ENCODE data around the gene MASTL.
"Not testable (repeated sequence)": the region's sequence is repeated elsewhere in the genome, so short reads cannot be mapped to it uniquely, and the experiment has no call there.

The MASTL gene

GRCh38 chr10:27147701-27148100 lies 7.5 kb upstream of the MASTL start:
- no peak overlapping the region for H3K4me3 ChIP-seq (ENCODE audit: control insufficient read depth, low read depth, low read length)
- TF ChIP-seq CTCF (IDR thresholded peaks at IDR 0.05; ENCODE audit: control insufficient read depth, insufficient read depth, low read depth, low read length, missing control alignments), result no peak
- no peak for DNase-seq (ENCODE audit: low read depth)

- DNase-seq (ENCODE audit: low read depth), result no peak
- no peak for TF ChIP-seq CTCF (IDR thresholded peaks at IDR 0.05; ENCODE audit: control insufficient read depth, insufficient read depth, low read depth, low read length, missing control alignments)
- H3K4me3 ChIP-seq (ENCODE audit: control insufficient read depth, low read depth, low read length), result no peak overlapping the region
These were observed 4.9 kb upstream of the MASTL start for GRCh38 chr10:27150261-27150660.

GRCh38 chr10:27152687-27153086 lies 2.5 kb upstream of the MASTL start:
- H3K4me3 ChIP-seq (ENCODE audit: control insufficient read depth, low read depth, low read length), result peak overlapping the region; percentile 84
- TF ChIP-seq CTCF (IDR thresholded peaks at IDR 0.05; ENCODE audit: control insufficient read depth, insufficient read depth, low read depth, low read length, missing control alignments), result no peak
- DNase-seq (ENCODE audit: low read depth), result no peak

- no peak for TF ChIP-seq CTCF (IDR thresholded peaks at IDR 0.05; ENCODE audit: control insufficient read depth, insufficient read depth, low read depth, low read length, missing control alignments)
- no peak for DNase-seq (ENCODE audit: low read depth)
- H3K4me3 ChIP-seq (ENCODE audit: control insufficient read depth, low read depth, low read length), result peak overlapping the region; percentile 84
These were observed 1.8 kb upstream of the MASTL start for GRCh38 chr10:27153329-27153728.

GRCh38 chr10:27153845-27154193 lies 1.3 kb upstream of the MASTL start:
- TF ChIP-seq CTCF (IDR thresholded peaks at IDR 0.05; ENCODE audit: control insufficient read depth, insufficient read depth, low read depth, low read length, missing control alignments), result no peak
- no peak for DNase-seq (ENCODE audit: low read depth)
- H3K4me3 ChIP-seq (ENCODE audit: control insufficient read depth, low read depth, low read length), result peak overlapping the region; percentile 84

GRCh38 chr10:27156566-27156965 lies 1.4 kb downstream of the MASTL start:
- not testable (repeated sequence) for DNase-seq (ENCODE audit: low read depth)
- peak overlapping the region; percentile 84 for H3K4me3 ChIP-seq (ENCODE audit: control insufficient read depth, low read depth, low read length)

- no peak for DNase-seq (ENCODE audit: low read depth)
- TF ChIP-seq CTCF (IDR thresholded peaks at IDR 0.05; ENCODE audit: control insufficient read depth, insufficient read depth, low read depth, low read length, missing control alignments), result no peak
- H3K4me3 ChIP-seq (ENCODE audit: control insufficient read depth, low read depth, low read length), result no peak overlapping the region
These were observed 2.0 kb downstream of the MASTL start for GRCh38 chr10:27157150-27157549.
